Hindlimb muscle (tissue), 1 donor: ENCODE data around the gene PDE3B. TPM values are rescaled to one million over a fixed set of nuclear protein-coding genes. Genes with fewer than 3 reads are reported as not detected.
"Not testable (repeated sequence)": the region's sequence is repeated elsewhere in the genome, so short reads cannot be mapped to it uniquely, and the experiment has no call there.

ENCODE experiments used
- DNase-seq: peaks from one replicate; pipeline ENCODE4 v3.0.0-alpha.2; 2013
- polyA plus RNA-seq: library from polyadenylated mRNA; unstranded; fragments of 120-200 nt; gene quantifications from one replicate; pipeline ENCODE4 v1.2.1, GENCODE V29; 2013; ENCODE audit not compliant: insufficient read length

The PDE3B gene
- polyA plus RNA-seq, 1 donor: 1.6 TPM

DNA sequence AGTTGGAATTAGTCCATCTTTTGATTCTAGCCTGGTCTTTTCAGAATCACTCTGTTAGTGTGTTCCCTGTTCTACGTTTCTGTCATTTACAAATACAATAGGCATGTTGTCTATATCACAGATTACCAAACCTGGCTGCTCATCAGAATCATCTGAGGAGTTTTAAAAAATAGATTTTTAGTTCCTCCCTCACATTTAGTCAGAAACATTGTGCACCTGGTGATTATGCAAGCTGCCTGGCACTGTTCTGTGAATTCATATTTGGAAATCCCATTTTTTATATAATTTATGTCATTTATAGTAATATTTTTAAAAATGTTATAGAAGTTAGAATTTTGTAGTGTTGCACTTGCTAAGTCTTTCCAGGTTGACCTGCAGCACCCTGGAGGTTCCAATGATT, 107.3 kb downstream of the PDE3B start:
- no peak for DNase-seq

DNA sequence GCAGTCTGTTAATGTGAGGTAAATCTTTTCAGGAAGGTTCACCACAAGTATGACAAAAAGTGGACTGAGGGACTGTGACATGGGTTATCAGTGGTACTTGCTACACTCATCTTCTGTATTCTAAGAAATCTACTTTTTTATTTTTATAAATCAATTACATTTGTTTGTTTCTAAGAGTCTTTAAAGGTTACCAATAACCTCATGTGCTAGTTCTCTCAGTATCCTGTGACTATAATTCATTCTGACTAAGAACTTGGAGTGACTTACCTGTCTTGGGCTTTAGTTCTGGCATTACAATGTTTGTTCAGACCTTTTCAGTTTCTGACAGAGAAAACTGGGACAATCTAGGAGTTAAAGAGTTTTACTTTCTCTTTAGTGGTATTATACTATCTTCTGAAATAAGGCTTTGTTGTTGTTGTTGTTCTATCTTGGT, 108.4 kb downstream of the PDE3B start:
- no peak for DNase-seq

DNA sequence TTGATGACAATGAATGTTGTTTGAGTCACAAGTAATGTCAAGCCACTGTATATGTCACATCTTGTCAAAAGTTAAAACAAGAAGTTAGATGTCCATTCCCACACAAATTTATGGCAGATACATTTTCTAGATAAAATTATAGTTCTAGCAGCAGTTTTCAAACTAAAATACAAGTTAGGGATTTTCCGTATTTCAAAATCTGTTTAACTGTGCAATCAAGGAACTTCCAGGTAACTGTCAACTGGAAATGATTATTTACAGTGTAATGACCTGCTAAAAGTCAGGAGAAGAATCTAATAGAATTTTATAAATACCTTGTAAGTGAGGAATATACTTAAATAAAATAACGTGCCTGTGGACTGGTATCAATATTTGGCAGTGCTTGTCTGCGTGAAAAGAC, 111.5 kb downstream of the PDE3B start:
- no peak for DNase-seq

DNA sequence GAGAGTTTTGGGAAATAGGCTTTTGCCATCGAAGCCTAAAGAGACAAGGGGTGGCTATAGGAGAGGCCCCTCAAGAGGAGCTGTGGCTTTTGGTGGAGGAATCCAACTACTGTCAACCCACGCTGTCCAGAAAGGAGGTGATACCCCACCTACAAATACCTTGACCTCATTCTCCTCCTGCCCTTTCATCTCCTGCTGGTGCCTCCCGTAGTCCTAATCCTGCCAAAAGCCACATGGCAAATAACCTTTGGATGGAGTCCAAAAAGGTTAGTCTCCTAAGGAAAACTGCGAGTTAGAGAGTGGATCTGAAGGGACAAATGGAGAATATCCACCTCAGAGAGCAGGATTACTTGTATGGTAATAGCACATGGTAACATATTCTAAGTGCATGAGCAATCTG, 112.7 kb downstream of the PDE3B start:
- no peak for DNase-seq

DNA sequence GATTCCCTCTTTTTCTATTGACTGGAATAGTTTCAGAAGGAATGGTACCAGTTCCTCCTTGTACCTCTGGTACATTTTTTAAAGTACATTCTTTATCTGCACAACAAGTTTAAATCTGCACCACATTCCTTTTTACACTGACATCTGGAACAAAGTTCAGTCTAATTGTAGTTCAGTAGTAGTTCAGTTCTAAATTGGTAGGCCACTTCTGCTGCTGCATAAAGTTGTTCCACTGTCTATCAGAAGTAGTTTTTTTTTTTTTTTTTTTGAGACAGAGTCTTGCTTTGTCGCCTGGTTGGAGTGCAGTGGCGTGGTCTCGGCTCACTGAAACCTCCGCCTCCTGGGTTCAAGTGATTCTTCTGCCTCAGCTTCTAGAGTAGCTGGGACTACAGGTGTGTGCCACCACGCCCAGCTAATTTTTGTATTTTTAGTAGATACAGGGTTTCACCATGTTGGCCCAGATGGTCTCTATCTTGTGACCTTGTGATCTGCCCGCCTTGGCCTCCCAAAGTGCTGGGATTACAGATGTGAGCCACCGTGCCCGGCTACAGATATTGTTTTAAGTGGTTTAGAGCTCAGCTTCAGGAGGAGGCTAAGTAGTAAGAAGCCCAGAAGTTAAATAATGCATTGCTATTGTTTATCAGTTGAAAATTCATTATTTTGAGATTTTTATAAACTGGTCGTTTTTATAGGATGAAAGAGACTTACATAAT, 115.9 kb downstream of the PDE3B start:
- DNase-seq: not testable (repeated sequence)

DNA sequence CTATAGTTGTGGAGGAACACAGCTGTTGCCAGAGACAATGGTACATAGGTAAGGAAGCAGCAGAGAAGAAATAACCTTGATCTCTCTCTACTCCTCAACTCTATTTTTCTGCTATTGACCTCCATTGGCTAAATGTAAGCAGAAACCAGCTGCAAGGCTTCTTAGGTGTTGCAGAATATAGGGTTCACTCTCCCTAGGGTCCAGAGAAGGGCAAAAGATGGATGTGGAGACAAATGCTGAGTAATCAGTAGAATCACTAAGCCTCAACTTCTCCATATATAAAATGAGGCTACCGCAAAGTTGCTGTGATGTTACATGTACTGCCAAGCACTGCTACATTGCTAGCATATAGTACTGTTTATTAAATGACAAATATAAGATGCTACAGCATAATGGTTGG, 120.6 kb downstream of the PDE3B start:
- no peak for DNase-seq

DNA sequence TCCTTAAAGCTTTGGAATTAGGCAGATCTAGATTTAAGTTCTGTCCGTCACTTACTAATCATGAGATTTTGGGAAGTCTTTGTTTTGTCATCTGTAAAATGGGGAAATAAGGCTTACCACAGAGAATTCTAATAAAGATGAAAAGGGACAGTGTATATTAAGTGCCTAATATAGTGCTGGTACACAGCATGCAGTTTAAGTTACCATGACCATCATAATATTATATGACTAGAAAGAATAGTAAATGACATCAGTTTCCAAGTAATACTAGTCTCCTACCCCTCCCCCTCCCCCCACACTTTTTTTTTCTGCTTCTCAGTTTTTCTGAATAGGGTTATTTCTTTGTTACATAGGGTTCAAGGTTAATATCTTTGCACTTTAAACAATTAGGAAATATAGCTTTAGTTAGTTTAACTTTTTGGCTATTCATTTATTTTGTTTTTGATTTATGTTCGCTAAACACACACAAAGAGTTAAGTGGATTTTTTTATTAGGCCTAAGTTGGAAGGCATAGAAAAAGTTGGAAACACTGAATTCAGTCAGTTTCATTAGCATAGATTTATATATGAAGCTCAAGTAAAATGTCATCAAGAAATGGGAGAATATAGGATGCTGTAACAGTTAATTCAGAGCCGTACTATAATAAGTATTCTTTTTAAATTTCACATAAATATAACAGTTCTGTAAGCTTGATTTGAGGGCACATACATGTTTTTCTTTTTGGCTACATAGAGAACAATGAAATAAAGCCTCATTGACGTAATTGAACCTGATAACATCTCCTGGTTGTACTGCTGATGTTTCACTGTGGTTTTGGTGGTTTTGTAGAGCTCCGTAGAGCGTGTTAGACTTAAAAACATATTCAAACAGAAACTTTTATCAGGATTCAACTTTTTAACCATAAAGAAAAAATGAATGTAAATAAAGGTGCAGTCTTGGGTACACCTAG, 121.2 kb downstream of the PDE3B start:
- no peak for DNase-seq

DNA sequence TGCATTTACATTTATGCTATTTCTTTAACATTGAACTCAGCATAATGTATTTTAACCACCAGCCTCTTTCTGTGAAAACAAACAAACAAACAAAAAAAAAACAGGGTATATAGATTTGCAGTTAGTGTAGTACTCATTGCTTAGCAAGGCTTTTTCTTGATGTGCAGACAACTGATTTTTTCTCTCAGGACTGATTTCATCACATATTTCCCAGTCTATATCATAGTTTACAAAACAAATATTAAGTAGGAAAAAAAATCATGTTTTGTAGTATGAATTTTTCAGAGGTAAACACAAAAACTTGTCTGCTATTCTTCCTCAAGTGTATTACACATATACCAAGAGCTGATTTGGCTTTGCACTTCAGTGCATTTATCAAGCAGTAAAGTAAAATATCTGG, 123.0 kb downstream of the PDE3B start:
- no peak for DNase-seq

DNA sequence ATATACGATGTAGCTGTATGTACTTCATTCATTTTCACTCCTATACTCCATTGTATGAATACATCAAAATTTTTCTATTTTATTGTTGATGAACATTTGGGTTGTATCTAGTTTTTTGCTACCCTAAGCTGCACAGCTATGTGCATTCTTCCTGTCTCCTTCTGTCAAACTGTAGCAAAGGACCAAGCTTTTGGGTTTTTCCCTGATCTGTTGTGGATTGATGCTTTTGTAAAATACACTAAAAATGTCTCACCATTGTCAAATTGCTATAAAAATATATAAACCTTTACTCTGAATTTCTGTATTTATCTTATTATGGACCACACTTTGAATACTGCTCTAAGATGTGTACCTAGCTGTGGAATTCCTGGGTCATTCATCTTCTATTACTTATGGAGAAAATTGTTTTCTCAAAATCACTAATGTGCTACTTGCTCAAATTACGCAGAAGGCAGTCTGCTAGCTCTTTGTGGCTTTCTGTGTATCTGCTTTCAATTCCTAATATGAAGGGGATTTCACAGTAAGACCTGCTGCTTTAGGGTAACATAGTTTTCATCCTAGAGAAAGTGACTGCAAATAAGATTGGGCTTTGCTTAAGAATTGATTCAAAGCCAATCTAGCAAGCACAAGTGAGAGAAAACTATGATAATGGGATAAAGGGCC, 125.1 kb downstream of the PDE3B start:
- DNase-seq: no peak

DNA sequence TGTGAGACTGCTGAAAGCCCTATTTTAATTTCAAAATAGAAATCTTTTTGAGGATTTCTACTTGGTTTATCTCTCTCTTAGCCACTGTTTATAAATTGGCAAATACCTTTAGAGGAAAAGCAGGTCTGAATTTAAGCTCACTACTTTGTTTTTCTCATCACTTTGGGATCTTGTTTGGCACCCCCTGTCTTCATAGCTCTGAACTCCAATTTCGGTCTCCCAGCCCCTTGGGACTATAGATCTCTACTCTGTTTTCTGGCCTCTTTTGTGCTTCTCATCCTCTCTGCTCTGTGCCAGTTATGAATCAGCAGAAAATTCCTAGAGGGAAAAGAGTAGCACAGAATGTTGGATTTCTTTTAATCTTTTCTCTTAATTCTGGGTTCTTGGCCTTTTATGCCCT, 130.2 kb downstream of the PDE3B start:
- no peak for DNase-seq

DNA sequence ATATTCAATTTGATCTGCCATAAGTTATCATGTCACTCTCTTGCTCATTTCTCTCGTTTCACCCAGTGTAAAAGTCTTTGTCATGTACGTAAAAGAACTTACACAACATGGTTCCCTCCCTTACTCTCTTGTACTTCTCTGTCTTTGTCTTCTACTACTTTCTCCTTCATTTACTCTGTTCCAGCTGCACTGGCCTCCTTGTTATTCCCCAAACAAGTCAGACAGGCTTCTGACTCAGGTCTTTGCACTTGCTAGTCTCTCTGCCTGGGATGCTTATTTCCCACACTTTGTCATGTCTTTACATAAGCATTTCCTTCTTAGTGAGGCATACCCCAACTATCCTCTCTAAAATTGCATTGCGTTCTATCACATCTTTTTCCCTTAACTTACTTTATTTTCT, 131.1 kb downstream of the PDE3B start:
- DNase-seq: no peak

DNA sequence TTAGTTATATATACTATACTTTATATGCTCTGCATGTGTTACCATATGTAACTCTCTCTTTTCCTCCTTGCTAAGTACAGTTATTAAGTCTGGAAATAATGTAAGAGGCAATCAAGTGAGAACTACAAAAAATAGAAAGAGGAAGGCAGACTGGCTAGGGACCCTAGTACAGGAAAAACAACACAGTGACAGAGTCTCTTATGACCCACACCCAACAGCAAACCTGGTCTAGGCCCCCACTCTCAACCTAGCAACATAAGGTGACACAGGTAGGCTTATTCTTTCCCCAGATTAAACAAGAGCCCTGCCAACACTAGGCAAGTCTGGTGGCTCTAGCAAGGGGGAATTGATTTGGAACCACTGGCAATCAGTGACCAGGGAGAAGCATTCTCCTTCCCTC, 132.3 kb downstream of the PDE3B start:
- no peak for DNase-seq

DNA sequence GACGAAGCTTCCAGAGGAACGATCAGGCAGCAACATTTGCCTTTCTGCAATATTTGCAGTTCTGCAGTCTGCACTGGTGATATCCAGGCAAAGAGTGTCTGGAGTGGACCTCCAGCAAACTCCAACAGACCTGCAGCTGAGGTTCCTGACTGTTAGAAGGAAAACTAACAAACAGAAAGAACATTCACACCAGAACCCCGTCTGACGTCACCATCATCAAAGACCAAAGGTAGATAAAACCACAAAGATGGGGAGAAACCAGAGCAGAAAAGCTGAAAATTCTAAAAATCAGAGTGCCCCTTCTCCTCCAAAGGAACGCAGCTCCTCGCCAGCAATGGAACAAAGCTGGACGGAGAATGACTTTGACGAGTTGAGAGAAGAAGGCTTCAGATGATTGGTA, 134.9 kb downstream of the PDE3B start:
- DNase-seq: not testable (repeated sequence)

DNA sequence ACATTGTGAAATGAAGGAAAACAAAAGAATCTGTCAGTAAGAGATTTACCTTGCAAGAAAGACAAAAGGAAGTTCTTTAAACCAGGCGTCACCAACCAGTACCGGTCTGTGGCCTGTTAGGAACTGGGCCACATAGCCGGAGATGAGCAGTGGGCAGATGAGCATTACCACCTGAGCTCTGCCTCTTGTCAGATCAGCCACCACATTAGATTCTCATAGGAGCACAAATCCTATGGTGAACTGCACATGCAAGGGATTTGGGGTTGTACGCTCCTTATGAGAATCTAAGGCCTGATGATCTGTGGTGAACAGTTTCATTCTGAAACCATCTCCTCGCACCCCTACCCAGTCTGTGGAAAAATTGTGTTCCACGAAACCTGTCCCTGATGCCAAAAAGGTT, 140.2 kb downstream of the PDE3B start:
- DNase-seq: no peak

DNA sequence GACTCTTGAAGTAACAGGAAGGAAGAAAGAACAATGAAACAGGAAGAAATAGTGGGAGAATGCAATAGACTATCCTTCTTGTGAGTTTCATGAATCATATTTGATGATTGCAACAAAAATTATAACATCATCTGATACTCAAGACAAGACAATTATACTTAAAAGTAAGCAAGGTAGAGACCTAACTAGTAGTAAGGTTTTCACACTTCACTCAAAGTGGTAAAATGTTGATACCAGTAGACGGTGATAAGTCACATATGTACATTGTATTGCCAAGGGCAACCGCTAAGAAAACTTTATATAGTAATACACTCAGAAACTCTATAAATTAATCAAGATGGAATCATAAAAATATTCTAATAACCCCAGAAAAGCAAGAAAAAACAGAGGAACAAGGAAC, 140.6 kb downstream of the PDE3B start:
- no peak for DNase-seq

DNA sequence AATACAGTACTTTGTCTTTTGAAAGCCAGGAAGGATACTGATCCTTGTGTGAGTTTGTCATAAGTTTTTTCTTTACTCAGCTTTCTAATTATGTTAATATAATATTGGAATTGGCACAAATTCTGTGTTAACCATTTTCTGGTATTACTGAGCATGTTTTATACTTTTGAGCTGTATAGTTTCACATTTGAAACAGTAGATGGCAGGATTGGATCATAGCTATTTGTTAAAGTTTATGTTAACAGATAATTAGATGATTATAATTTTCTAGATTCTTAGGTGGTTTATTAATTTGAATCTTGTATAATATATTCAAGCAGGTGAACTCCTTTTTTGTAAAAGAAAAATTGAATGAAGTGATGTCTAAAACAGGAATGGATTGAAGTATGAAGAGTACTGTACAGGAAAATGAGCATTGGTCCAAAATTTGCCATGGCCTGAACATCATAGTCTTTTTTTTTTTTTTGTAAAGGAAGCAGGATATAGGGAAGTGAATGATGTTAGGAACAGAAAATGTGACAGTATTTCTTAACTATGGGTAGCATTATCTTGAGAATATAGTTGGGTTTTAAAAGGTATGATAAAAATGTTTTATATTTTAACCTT, 146.4 kb downstream of the PDE3B start:
- no peak for DNase-seq

DNA sequence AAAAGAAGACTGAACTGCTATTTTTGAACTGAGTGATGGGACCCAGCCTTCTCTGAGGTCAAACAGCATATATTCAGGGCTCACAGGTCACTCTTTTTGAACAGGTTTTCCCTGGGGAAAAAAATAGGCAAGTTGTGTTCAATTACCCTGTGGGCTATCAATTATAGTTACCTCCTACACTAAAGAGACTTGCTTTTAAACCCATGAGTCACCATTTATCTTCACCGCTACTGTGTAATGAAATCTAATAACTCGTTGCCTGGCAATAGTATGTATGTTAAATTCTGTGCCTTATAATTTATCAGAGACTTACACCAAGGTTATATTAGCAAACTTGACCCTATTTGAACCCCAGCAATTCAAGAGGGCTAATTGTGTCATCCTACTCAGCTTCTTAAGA, 149.9 kb downstream of the PDE3B start:
- no peak for DNase-seq

DNA sequence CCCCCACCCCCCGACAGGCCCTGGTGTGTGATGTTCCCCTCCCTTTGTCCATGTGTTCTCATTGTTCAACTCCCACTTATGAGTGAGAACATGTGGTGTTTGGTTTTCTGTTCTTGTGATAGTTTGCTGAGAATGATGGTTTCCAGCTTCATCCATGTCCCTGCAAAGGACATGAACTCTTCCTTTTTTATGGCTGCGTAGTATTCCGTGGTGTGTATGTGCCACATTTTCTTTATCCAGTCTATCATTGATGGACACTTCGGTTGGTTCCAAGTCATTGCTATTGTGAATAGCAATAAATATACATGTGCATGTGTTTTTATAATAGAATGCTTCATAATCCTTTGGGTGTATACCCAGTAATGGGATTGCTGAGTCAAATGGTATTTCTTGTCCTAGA, 152.4 kb downstream of the PDE3B start:
- DNase-seq: not testable (repeated sequence)

DNA sequence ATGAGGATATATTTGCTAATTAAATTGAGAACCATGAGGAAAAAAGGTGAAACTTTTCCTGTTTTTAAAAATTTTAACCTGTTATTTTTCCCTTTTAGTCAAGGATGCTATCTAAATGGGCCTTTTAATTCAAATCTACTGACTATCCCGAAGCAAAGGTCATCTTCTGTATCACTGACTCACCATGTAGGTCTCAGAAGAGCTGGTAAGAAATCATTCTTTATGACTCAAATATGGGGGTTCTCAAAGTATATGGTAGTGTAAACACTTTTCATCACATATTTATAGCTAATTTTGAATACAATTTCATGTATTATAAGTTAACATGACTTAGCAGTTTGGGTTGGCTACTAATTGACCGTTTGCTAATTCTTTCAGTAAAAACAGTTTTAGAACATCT, 160.2 kb downstream of the PDE3B start:
- DNase-seq: no peak

DNA sequence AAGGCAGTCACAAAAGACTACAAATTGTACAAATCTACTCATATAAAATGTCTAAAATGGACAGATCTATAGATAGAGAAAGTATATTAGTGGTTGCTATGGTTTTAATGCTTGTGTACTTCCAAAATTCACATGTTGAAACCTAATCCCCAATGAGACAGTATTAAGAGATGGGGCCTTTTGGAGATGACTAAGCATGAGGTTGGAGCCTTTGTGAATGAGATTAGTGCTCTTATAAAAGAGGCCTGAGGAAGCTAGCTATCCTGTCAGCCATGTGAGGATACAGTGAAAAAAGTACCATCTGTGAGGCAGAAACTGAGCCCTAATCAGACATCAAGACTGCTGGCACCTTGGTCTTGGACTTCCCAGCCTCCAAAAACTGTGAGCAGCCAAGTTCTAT, 165.9 kb downstream of the PDE3B start:
- no peak for DNase-seq

DNA sequence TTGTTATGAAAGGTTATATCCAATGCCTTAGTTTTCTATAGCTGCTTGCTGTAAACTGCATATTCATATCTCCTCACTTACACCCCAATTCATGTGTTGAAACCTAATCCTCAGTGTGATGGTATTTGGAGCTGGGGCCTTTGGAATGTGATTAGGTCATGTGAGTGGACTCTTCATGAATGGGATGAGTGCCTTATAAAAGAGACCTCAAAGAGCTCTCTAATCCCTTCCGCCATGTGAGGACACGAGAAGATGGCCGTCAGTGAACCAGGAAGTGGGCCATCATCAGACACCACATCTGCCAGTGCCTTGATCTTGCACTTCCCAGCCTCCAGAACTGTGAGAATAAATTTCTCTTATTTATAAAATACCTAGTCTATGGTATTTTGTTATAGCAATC, 169.2 kb downstream of the PDE3B start:
- DNase-seq: no peak

DNA sequence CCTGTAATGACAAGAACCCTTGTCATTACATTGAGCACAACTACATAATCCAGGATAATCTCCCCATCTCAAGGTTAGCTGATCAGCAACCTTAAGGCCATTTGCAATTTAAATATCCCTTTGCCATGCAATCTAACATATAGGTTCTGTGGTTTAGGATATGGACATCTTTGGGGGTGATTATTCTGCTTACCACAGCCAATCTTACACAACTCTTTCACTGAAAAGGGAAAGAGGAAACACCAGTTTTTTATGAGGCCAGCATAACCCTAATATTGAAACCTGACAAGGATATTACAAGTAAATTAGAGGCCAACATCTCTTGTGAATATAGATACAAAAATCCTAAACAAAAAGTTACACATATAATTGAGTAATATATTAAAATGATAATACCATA, 169.9 kb downstream of the PDE3B start:
- no peak for DNase-seq

DNA sequence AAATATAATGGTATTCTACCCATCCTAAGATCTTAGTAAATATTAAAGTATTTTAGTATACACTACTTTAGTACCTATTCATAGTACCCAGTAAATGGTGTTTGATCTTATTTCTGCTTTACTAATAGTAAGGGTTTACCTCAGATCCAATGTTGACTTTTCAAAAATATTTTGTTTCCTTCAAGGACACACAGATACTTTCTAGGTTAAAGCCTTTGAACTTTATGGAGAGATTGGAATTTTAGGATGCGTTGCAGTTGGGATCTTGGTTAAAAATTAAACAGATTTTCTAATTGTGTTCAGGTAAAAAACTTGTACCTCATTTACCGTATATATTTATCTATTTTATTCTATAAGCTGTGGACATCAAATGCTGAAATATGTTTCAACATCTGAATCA, 175.2 kb downstream of the PDE3B start:
- no peak for DNase-seq
